HepG2 (cell line): ENCODE measurements around the gene PPFIA4. TPM values are rescaled to one million over a fixed set of nuclear protein-coding genes. Genes with fewer than 3 reads are reported as not detected.

Experiments used
- AGO2 ChIP-seq: fragments of 200-400 bp; formaldehyde crosslinking; optimal IDR thresholded peaks from 2 replicates; pipeline ENCODE3; 2017; ENCODE audit warnings: mild to moderate bottlenecking, low read depth, low read length, moderate library complexity
- ATF1 ChIP-seq: IDR thresholded peaks from 2 replicates; pipeline ENCODE4 v1.6.1; 2016; ENCODE audit warnings: mild to moderate bottlenecking, control low read depth
- CC2D1A ChIP-seq: sonication (generic); formaldehyde crosslinking; IDR thresholded peaks from 2 replicates; pipeline ENCODE4 v1.8.1; 2023; ENCODE audit warnings: mild to moderate bottlenecking, missing genetic modification reagents
- CCDC6 ChIP-seq: sonication (generic); formaldehyde crosslinking; IDR thresholded peaks from 2 replicates; pipeline ENCODE4 v1.8.1; 2022; ENCODE audit warnings: mild to moderate bottlenecking, missing genetic modification reagents, moderate library complexity
- FOSL1 ChIP-seq: sonication (generic); formaldehyde crosslinking; IDR thresholded peaks from 2 replicates; pipeline ENCODE4 v1.9.0; 2021; ENCODE audit warnings: missing genetic modification reagents, borderline replicate concordance
- FOXC1 ChIP-seq: sonication (generic); formaldehyde crosslinking; IDR thresholded peaks from 2 replicates; pipeline ENCODE4 v1.8.0; 2022; ENCODE audit warnings: mild to moderate bottlenecking, missing genetic modification reagents, borderline replicate concordance
- HNRNPL ChIP-seq: fragments of 200-400 bp; formaldehyde crosslinking; IDR thresholded peaks from 2 replicates; pipeline ENCODE4 v1.6.1; 2017; ENCODE audit warnings: mild to moderate bottlenecking, low read depth, low read length
- IKZF1 ChIP-seq: fragments of 450-650 bp; IDR thresholded peaks from 2 replicates; pipeline ENCODE4 v1.7.1; 2016
- MTA1 ChIP-seq: sonication (generic); formaldehyde crosslinking; IDR thresholded peaks from 2 replicates; pipeline ENCODE4 v1.4.0; 2020; ENCODE audit warnings: missing genetic modification reagents, mild to moderate bottlenecking, borderline replicate concordance
- RXRA ChIP-seq: sonication (generic); formaldehyde crosslinking; IDR thresholded peaks from 2 replicates; pipeline ENCODE4 v1.5.1; 2020; ENCODE audit warnings: missing genetic modification reagents
- SRSF4 ChIP-seq: fragments of 200-400 bp; formaldehyde crosslinking; IDR thresholded peaks from one replicate; pipeline ENCODE4 v1.6.1; 2018; ENCODE audit warnings: mild to moderate bottlenecking, low read depth, low read length, moderate library complexity; ENCODE audit not compliant: poor library complexity, severe bottlenecking
- ZC3H13 ChIP-seq: sonication (generic); formaldehyde crosslinking; IDR thresholded peaks from 2 replicates; pipeline ENCODE4 v1.8.1; 2023; ENCODE audit warnings: mild to moderate bottlenecking, missing genetic modification reagents, moderate library complexity
- ZFP1 ChIP-seq: IDR thresholded peaks from 2 replicates; pipeline ENCODE4 v1.6.1; 2016
- ZNF20 ChIP-seq: sonication (generic); formaldehyde crosslinking; IDR thresholded peaks from 2 replicates; pipeline ENCODE4 v1.4.0; 2020; ENCODE audit warnings: mild to moderate bottlenecking, moderate library complexity, missing genetic modification reagents
- ZNF260 ChIP-seq: sonication (generic); formaldehyde crosslinking; IDR thresholded peaks from 2 replicates; pipeline ENCODE4 v1.4.0; 2020; ENCODE audit warnings: missing genetic modification reagents, low read depth, mild to moderate bottlenecking, borderline replicate concordance
- ZNF331 ChIP-seq: sonication (generic); formaldehyde crosslinking; IDR thresholded peaks from 2 replicates; pipeline ENCODE4 v1.4.0; 2020; ENCODE audit warnings: missing genetic modification reagents
- ZNF337 ChIP-seq: sonication (generic); formaldehyde crosslinking; IDR thresholded peaks from 2 replicates; pipeline ENCODE4 v1.5.1; 2020; ENCODE audit warnings: missing genetic modification reagents, low read depth, mild to moderate bottlenecking, borderline replicate concordance
- ZNF451 ChIP-seq: sonication (generic); formaldehyde crosslinking; IDR thresholded peaks from 2 replicates; pipeline ENCODE4 v1.5.0; 2020; ENCODE audit warnings: mild to moderate bottlenecking, missing genetic modification reagents
- ZNF639 ChIP-seq: conservative IDR thresholded peaks from 2 replicates; pipeline ENCODE4 v1.6.1; 2018; ENCODE audit warnings: missing genetic modification reagents
- ZNF703 ChIP-seq: sonication (generic); formaldehyde crosslinking; IDR thresholded peaks from 2 replicates; pipeline ENCODE4 v1.5.1; 2020; ENCODE audit warnings: missing genetic modification reagents, mild to moderate bottlenecking, moderate library complexity, borderline replicate concordance
- ZNF768 ChIP-seq: sonication (generic); formaldehyde crosslinking; IDR thresholded peaks from 2 replicates; pipeline ENCODE4 v1.4.0; 2020; ENCODE audit warnings: missing genetic modification reagents
- ZNF772 ChIP-seq: sonication (generic); formaldehyde crosslinking; IDR thresholded peaks from 2 replicates; pipeline ENCODE4 v1.5.0; 2020; ENCODE audit warnings: mild to moderate bottlenecking, missing genetic modification reagents
- ZNF850 ChIP-seq: sonication (generic); formaldehyde crosslinking; conservative IDR thresholded peaks from 2 replicates; pipeline ENCODE4 v1.9.0; 2021; ENCODE audit warnings: mild to moderate bottlenecking, missing genetic modification reagents
- polyA plus RNA-seq, 8 experiments: library from polyadenylated mRNA; depleted of rRNA in 3 of 8; stranded (reverse) in 7 of 8; unstranded in 1 of 8; fragments of >200 nt; fragmentation: Illumina TruSeq in 4 of 8; extraction: Trizol in 4 of 8; gene quantifications; 2 replicates each; pipeline versions ENCODE4 v1.2.1 to v1.2.3, GENCODE V29; 2011 to 2016; ENCODE audit warnings: low read depth in 4 of 8, missing spikeins in 1 of 8, mixed read lengths in 1 of 8; ENCODE audit not compliant: insufficient read depth in 1 of 8
- total RNA-seq, 5 experiments: library from RNA; depleted of rRNA; stranded (reverse); fragments of >200 nt; fragmentation: Illumina TruSeq; extraction: Trizol; gene quantifications; 2 replicates each; pipeline ENCODE4 v1.2.3, GENCODE V29; 2016; ENCODE audit warnings: low read depth in 1 of 5
- TF ChIP-seq, protein P1 (sequence below): sonication (generic); formaldehyde crosslinking; IDR thresholded peaks from 2 replicates; pipeline ENCODE4 v1.4.0; 2020; ENCODE audit warnings: mild to moderate bottlenecking, low read depth, missing genetic modification reagents
- TF ChIP-seq, protein P2 (sequence below): sonication (generic); formaldehyde crosslinking; IDR thresholded peaks from 2 replicates; pipeline ENCODE4; 2020; ENCODE audit warnings: missing genetic modification reagents, mild to moderate bottlenecking, borderline replicate concordance

PPFIA4 gene
- total and polyA plus RNA-seq, 2 of the 13 experiments (the other 11 are each of a cell fraction or from before 2014, with no cell fraction given) = 6.4 TPM; not detected in 1

- TF ChIP-seq IKZF1 (no peak), SRSF4 (no peak), ZNF703 (CRISPR knock-in tag) (no peak), ZNF337 (CRISPR knock-in tag) (no peak), ZC3H13 (CRISPR knock-in tag) (no peak; the same call in 1 of the 2 replicates), ZNF260 (CRISPR knock-in tag) (no peak), FOXC1 (CRISPR knock-in tag) (0 out of 2 replicates have a peak, but pooled peaks have one; percentile 48), FOSL1 (CRISPR knock-in tag) (no peak), RXRA (CRISPR knock-in tag) (peak; percentile 27), ZNF768 (CRISPR knock-in tag) (peak; percentile 20; the same call in 1 of the 2 replicates), HNRNPL (no peak), ZFP1 (CRISPR knock-in tag) (no peak), ZNF451 (CRISPR knock-in tag) (no peak), AGO2 (peak; percentile 20), ZNF850 (CRISPR knock-in tag) (no peak), CC2D1A (CRISPR knock-in tag) (no peak), ZNF20 (CRISPR knock-in tag) (no peak), ZNF331 (CRISPR knock-in tag) (peak; percentile 65), MTA1 (CRISPR knock-in tag) (peak; percentile 73; the same call in 1 of the 2 replicates), ATF1 (CRISPR knock-in tag) (peak; percentile 98), ZNF772 (CRISPR knock-in tag) (0 out of 2 replicates have a peak, but pooled peaks have one; percentile 58), ZNF639 (no peak; the same call in 1 of the 2 replicates), CCDC6 (CRISPR knock-in tag) (peak; percentile 34; the same call in 1 of the 2 replicates)
- TF ChIP-seq, protein P1, sequence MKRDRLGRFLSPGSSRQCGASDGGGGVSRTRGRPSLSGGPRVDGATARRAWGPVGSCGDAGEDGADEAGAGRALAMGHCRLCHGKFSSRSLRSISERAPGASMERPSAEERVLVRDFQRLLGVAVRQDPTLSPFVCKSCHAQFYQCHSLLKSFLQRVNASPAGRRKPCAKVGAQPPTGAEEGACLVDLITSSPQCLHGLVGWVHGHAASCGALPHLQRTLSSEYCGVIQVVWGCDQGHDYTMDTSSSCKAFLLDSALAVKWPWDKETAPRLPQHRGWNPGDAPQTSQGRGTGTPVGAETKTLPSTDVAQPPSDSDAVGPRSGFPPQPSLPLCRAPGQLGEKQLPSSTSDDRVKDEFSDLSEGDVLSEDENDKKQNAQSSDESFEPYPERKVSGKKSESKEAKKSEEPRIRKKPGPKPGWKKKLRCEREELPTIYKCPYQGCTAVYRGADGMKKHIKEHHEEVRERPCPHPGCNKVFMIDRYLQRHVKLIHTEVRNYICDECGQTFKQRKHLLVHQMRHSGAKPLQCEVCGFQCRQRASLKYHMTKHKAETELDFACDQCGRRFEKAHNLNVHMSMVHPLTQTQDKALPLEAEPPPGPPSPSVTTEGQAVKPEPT (CRISPR knock-in tag) = no peak
- TF ChIP-seq, protein P2, sequence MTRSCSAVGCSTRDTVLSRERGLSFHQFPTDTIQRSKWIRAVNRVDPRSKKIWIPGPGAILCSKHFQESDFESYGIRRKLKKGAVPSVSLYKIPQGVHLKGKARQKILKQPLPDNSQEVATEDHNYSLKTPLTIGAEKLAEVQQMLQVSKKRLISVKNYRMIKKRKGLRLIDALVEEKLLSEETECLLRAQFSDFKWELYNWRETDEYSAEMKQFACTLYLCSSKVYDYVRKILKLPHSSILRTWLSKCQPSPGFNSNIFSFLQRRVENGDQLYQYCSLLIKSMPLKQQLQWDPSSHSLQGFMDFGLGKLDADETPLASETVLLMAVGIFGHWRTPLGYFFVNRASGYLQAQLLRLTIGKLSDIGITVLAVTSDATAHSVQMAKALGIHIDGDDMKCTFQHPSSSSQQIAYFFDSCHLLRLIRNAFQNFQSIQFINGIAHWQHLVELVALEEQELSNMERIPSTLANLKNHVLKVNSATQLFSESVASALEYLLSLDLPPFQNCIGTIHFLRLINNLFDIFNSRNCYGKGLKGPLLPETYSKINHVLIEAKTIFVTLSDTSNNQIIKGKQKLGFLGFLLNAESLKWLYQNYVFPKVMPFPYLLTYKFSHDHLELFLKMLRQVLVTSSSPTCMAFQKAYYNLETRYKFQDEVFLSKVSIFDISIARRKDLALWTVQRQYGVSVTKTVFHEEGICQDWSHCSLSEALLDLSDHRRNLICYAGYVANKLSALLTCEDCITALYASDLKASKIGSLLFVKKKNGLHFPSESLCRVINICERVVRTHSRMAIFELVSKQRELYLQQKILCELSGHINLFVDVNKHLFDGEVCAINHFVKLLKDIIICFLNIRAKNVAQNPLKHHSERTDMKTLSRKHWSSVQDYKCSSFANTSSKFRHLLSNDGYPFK (CRISPR knock-in tag) = peak; percentile 62; the same call in 1 of the 2 replicates
Observed at GRCh38 chr1:203006948-203007871, 19.1 kb upstream of the PPFIA4 start, which contains the start of gene TMEM183A (continued).
